PC-3 (cell line): ENCODE results near the gene MYLK. TPM values are rescaled to one million over a fixed set of nuclear protein-coding genes. Genes with fewer than 3 reads are reported as not detected.

ENCODE experiments used
- ATAC-seq: fragments of 200-7000 bp; cut with Tn5 transposase; 2 replicates; pipeline ENCODE4 v1.9.1; 2020; ENCODE audit warnings: mild to moderate bottlenecking, moderate library complexity
- BruUV-seq: library from RNA; stranded (reverse); fragments of 400-500 nt; replicated peaks from 2 replicates; lab custom pipeline; 2021; lab: Mats Ljungman, UMichigan
- CTCF ChIA-PET: fragments of 300-600 bp; sonication (Branson Sonifier 250); formaldehyde crosslinking; loops from one replicate; lab custom pipeline; 2022; ENCODE audit warnings: antibody characterized with exemption; lab: Charles Lee
- POLR2A ChIA-PET: fragments of 300-600 bp; sonication (Branson Sonifier 250); formaldehyde crosslinking; loops from one replicate; lab custom pipeline; 2022; ENCODE audit warnings: antibody characterized with exemption; ENCODE audit not compliant: unreplicated experiment; lab: Charles Lee
- DNase-seq: peaks from one replicate; pipeline ENCODE4 v3.0.0-alpha.2; 2015
- H2AFZ ChIP-seq: fragments of 300-600 bp; sonication (generic); 2 replicates; pipeline ENCODE4 v1.6.0; 2016; ENCODE audit warnings: antibody characterized with exemption, low read length
- H3F3A ChIP-seq: fragments of 300-600 bp; sonication (generic); one replicate; pipeline ENCODE4 v1.6.0; 2017; ENCODE audit warnings: antibody characterized with exemption, low read length, control low read depth, mild to moderate bottlenecking; ENCODE audit not compliant: unreplicated experiment
- H3K27ac ChIP-seq: fragments of 300-600 bp; sonication (generic); 2 replicates; pipeline ENCODE4 v1.5.1; 2016; ENCODE audit warnings: mild to moderate bottlenecking, low read length
- H3K27me3 ChIP-seq: fragments of 300-600 bp; sonication (generic); 2 replicates; pipeline ENCODE4 v1.6.1; 2016; ENCODE audit warnings: low read length, mixed read lengths
- H3K36me3 ChIP-seq: fragments of 300-600 bp; sonication (generic); 2 replicates; pipeline ENCODE4 v1.6.1; 2016; ENCODE audit warnings: low read depth, mixed run types, low read length, mixed read lengths
- H3K4me1 ChIP-seq: fragments of 300-600 bp; sonication (generic); 2 replicates; pipeline ENCODE4 v1.5.1; 2016; ENCODE audit warnings: low read length; ENCODE audit not compliant: insufficient read depth
- H3K4me2 ChIP-seq: fragments of 300-600 bp; sonication (generic); 2 replicates; pipeline ENCODE4 v1.6.0; 2016; ENCODE audit warnings: low read length
- H3K4me3 ChIP-seq: fragments of 300-600 bp; sonication (generic); 2 replicates; pipeline ENCODE4 v1.5.1; 2016; ENCODE audit warnings: mild to moderate bottlenecking, low read length, mixed read lengths
- H3K79me2 ChIP-seq: fragments of 300-600 bp; sonication (generic); 2 replicates; pipeline ENCODE4 v1.6.1; 2017; ENCODE audit warnings: low read length, mixed read lengths
- H3K9ac ChIP-seq: fragments of 300-600 bp; sonication (generic); 2 replicates; pipeline ENCODE4 v1.6.0; 2016; ENCODE audit warnings: mild to moderate bottlenecking, low read length
- H3K9me2 ChIP-seq: fragments of 300-600 bp; sonication (generic); replicated peaks from 2 replicates; pipeline ENCODE4 v1.6.1; 2016; ENCODE audit warnings: mixed run types, low read length, mixed read lengths
- H3K9me3 ChIP-seq: fragments of 300-600 bp; sonication (generic); 2 replicates; pipeline ENCODE4 v1.6.1; 2016; ENCODE audit warnings: low read length, mixed read lengths
- H4K20me1 ChIP-seq: fragments of 300-600 bp; sonication (generic); 2 replicates; pipeline ENCODE4 v1.6.1; 2016; ENCODE audit warnings: low read length, mixed read lengths
- EZH2 ChIP-seq: fragments of 300-600 bp; sonication (generic); IDR thresholded peaks from one replicate; pipeline ENCODE4 v1.6.1; 2017; ENCODE audit warnings: antibody characterized with exemption, mild to moderate bottlenecking, low read length; ENCODE audit not compliant: unreplicated experiment
- EZH2phosphoT487 ChIP-seq: fragments of 300-600 bp; sonication (generic); IDR thresholded peaks from 2 replicates; pipeline ENCODE4 v1.6.1; 2018; ENCODE audit warnings: mild to moderate bottlenecking, antibody characterized with exemption, low read length, borderline replicate concordance
- intact Hi-C: fragments of 100-400 bp; cut with micrococcal nuclease; formaldehyde crosslinking; loops from 2 replicates; pipeline ENCODE4 v1.9.0; 2023
- total RNA-seq: library from RNA; depleted of rRNA; stranded (reverse); fragments of >200 nt; gene quantifications from 2 replicates; pipeline ENCODE4 v1.2.3, GENCODE V29; 2014
- TF ChIP-seq, protein P1 (sequence below): fragments of 300-600 bp; sonication (generic); conservative IDR thresholded peaks from 2 replicates; pipeline ENCODE4 v1.5.1; 2017; ENCODE audit warnings: antibody characterized with exemption, low read depth, mild to moderate bottlenecking, low read length

Gene MYLK
- total RNA-seq, 1 experiment from 2014 or later, result 6.9 TPM

DNA sequence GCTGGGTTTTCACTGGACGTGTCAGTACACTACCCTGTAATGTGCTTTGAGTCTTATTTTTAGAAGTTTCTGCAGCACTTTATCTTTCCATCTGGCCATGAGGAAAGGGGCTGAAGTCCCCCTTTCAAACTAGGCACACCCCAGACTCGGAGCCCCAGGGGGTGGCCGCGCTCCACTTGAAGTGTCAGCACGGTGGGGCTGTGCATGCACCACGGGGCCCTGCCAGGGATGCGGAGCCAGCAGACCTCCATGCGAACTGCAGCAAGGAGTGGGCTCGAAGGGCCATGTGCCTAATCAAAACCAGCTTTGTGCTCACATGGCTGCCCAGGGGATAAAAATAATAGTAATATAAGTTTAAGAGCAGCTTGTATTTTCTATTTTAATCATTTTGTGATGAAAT, 198.4 kb downstream of the MYLK start:
- no peaks in the 10 kb centered on the region for H3K9me3 ChIP-seq
- TF ChIP-seq EZH2 (no peak), EZH2phosphoT487 (no peak)
- TF ChIP-seq, protein P1, sequence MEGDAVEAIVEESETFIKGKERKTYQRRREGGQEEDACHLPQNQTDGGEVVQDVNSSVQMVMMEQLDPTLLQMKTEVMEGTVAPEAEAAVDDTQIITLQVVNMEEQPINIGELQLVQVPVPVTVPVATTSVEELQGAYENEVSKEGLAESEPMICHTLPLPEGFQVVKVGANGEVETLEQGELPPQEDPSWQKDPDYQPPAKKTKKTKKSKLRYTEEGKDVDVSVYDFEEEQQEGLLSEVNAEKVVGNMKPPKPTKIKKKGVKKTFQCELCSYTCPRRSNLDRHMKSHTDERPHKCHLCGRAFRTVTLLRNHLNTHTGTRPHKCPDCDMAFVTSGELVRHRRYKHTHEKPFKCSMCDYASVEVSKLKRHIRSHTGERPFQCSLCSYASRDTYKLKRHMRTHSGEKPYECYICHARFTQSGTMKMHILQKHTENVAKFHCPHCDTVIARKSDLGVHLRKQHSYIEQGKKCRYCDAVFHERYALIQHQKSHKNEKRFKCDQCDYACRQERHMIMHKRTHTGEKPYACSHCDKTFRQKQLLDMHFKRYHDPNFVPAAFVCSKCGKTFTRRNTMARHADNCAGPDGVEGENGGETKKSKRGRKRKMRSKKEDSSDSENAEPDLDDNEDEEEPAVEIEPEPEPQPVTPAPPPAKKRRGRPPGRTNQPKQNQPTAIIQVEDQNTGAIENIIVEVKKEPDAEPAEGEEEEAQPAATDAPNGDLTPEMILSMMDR, result no peak
- intact Hi-C loops, result no loop called here
- BruUV-seq, result no TSS peak
- no peaks in the 10 kb centered on the region for H4K20me1 ChIP-seq
- POLR2A ChIA-PET, result no interaction called here
- no peak overlapping the region for H2AFZ ChIP-seq
- H3K4me1 ChIP-seq, result peaks cover 14% of the 10 kb centered on the region
- H3K4me3 ChIP-seq, result no peak overlapping the region
- no peak for ATAC-seq
- no peaks in the 10 kb centered on the region for H3K36me3 ChIP-seq
- H3K27me3 ChIP-seq, result no peaks in the 10 kb centered on the region
- H3K9me2 ChIP-seq, result no peaks in the 10 kb centered on the region
- H3F3A ChIP-seq, result no peaks in the 10 kb centered on the region
- no peak overlapping the region for H3K27ac ChIP-seq
- H3K9ac ChIP-seq, result no peak overlapping the region
- no peak overlapping the region for H3K4me2 ChIP-seq
- no peaks in the 10 kb centered on the region for H3K79me2 ChIP-seq
- no peak for DNase-seq
- CTCF ChIA-PET, result interaction anchor here (0.6 kb wide), 1 partner anchor 341 kb away, joined by 3 read pairs; no protein-coding TSS in a partner anchor

DNA sequence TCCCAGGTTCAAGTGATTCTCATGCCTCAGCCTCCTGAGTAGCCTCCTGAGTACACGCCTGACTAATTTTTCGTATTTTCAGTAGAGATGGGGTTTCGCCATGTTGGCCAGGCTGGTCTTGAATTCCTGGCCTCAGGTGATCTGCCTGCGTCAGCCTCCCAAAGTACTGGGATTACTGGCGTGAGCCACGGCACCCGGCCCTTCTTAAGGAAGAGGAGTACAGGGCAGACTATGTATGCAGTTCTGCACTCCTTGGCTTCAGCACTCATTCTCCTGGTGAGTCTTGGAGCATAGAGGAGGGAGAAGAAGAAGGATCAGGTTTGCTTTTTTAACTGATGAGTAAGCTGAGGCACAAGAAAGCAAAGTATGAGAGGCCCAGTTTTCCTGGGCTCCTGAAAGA, 199.5 kb downstream of the MYLK start:
- DNase-seq, result no peak
- no peaks in the 10 kb centered on the region for H3F3A ChIP-seq
- ChIA-PET CTCF (no interaction called here), POLR2A (interaction anchor here (0.6 kb wide), 1 partner anchor 11 kb away, joined by 25 read pairs; no protein-coding TSS in a partner anchor)
- H3K4me3 ChIP-seq, result no peak overlapping the region
- H3K79me2 ChIP-seq, result no peaks in the 10 kb centered on the region
- H3K9me2 ChIP-seq, result no peaks in the 10 kb centered on the region
- no peak for ATAC-seq
- H2AFZ ChIP-seq, result no peak overlapping the region
- no peaks in the 10 kb centered on the region for H4K20me1 ChIP-seq
- H3K4me1 ChIP-seq, result peaks cover 14% of the 10 kb centered on the region
- H3K9ac ChIP-seq, result no peak overlapping the region
- no peaks in the 10 kb centered on the region for H3K27me3 ChIP-seq
- H3K4me2 ChIP-seq, result no peak overlapping the region
- intact Hi-C loops, result no loop called here
- H3K9me3 ChIP-seq, result no peaks in the 10 kb centered on the region
- BruUV-seq, result no TSS peak
- TF ChIP-seq EZH2, result no peak
- H3K27ac ChIP-seq, result no peak overlapping the region
- H3K36me3 ChIP-seq, result no peaks in the 10 kb centered on the region

DNA sequence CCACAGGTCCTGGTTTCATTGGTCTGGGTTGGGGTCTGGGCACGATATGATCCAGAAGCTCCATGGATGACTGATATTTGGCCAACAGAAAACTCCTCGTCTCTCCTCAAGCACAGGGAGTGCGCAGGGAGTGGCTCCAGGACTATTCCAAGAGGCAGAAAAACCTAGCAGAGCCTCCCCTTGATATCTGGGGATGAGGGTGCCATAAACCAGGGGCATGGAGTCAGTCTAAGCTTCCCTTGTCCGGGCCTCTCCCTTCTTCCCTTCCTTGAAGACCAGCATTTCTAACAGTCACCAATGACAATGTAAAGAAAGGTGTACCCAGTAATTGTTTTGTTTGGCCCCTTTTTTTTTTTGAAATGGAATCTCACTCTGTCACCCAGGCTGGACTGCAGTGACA, 199.9 kb downstream of the MYLK start:
- POLR2A ChIA-PET, result no interaction called here
- Histone ChIP-seq H3K9me2 (no peaks in the 10 kb centered on the region), H3K27me3 (no peaks in the 10 kb centered on the region), H3K4me2 (no peak overlapping the region), H3K9ac (no peak overlapping the region), H2AFZ (no peak overlapping the region), H3F3A (no peaks in the 10 kb centered on the region), H4K20me1 (no peaks in the 10 kb centered on the region), H3K79me2 (no peaks in the 10 kb centered on the region), H3K9me3 (no peaks in the 10 kb centered on the region), H3K27ac (no peak overlapping the region), H3K36me3 (no peaks in the 10 kb centered on the region), H3K4me3 (no peak overlapping the region), H3K4me1 (peaks cover 14% of the 10 kb centered on the region)
- no peak for TF ChIP-seq EZH2phosphoT487
- TF ChIP-seq, protein P1, result no peak
- no peak for TF ChIP-seq EZH2
- CTCF ChIA-PET, result no interaction called here
- BruUV-seq, result no TSS peak
- no peak for DNase-seq
- intact Hi-C loops, result no loop called here
- no peak for ATAC-seq
